ENCODE data around the gene HSPA14.
A peak's percentile ranks its signal among the peaks of the same experiment; 100 is the strongest.
"Not testable (repeated sequence)": the region's sequence is repeated elsewhere in the genome, so short reads cannot be mapped to it uniquely, and the experiment has no call there.

The HSPA14 gene

GRCh38 chr10:14884082-14884481 lies 46.0 kb downstream of the HSPA14 start:
- peak; percentile 9 to 49 (median 24) for DNase-seq

- DNase-seq = peak in 2 of 4 experiments; percentile 4 to 9
Measured at GRCh38 chr10:14889318-14889717, 51.2 kb downstream of the HSPA14 start.

GRCh38 chr10:14891151-14891550 lies 53.0 kb downstream of the HSPA14 start:
- DNase-seq = peak in 2 of 4 experiments; percentile 3 to 14

DNA sequence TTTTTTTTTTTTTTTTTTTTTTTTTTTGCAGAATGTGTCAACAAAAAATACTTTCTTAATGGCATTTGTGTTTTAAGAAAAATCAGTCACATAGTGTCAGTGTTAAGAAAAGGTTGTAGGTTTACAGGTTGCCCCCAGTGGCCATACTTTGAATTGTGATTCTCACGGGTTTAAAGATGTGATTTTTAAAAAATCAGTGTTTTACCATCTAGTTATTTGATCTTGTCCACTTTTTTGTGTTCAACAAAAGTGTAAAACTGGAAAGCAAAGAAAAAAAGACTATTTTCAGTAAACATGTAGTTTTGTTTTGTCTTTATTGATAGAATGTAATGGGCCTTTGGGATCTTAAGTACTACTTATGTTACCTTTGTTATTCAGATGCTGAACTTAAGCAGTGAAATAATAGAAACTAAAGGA lies 66.2 kb downstream of the HSPA14 start:
- DNase-seq = peak; percentile 30 to 52 (median 44)

- DNase-seq = no peak
Measured at GRCh38 chr10:14904864-14905263, 66.8 kb downstream of the HSPA14 start.

DNA sequence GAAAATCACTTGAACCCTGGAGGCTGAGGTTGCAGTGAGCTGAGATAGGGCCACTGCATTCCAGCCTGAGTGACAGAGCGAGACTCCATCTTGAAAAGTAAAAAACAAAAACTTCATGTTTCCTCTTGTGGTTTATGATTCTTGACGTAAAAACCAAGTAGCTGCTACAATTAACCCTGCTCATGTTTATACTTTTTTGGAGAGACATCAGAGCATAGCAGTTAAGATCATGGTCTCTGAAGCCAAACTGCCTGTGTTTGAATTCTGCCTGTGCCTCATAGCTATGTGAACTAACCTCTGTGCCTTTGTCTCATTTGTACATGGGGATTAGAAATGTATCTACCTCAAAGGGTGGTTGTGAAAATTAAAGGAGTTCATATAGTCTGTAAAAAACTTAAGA lies 67.8 kb downstream of the HSPA14 start:
- no peak for DNase-seq

DNA sequence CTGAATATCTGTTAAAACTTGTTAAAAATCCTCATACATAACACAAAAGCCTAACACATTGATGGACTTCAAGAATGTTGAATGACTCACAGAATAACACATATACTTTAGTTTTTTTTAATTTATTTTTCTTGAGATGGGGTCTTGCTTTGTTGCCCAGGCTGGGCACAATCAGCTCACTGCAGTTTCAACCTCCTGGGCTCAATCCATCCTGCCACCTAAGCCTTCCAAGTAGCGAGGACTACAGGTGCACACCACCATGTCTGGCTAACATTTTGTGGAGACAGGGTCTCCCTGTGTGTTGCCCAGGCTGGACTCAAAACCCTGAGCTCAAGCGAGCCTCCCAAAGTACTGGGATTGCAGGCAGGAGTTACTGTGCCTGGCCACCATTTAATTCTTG lies 68.7 kb downstream of the HSPA14 start:
- no peak for DNase-seq

- not testable (repeated sequence) for DNase-seq
Measured at GRCh38 chr10:14907591-14907990, 69.5 kb downstream of the HSPA14 start.

GRCh38 chr10:14909101-14909500 lies 71.0 kb downstream of the HSPA14 start:
- DNase-seq = no peak

GRCh38 chr10:14910953-14911352 lies 72.8 kb downstream of the HSPA14 start:
- no peak for DNase-seq

DNA sequence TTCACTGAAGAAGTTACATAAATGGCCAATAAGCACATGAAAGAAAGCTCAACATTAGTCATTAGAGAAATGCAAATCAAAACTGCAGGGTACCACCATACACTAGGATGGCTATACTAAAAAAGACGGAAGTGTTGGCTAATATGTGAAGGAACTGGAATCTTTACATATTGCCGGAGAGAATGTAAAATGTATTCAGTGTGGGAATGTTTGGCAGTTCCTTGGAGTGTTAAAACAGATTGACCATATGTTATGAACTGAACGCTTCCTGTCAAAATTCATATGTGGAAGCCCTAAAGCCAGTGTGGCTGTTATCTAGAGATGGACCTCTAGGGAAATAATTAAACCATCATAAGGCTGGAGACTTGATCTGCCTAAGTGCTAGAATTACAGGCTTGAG lies 73.7 kb downstream of the HSPA14 start:
- no peak for DNase-seq

- no peak for DNase-seq
Measured at GRCh38 chr10:14916600-14916999, 78.5 kb downstream of the HSPA14 start.

DNA sequence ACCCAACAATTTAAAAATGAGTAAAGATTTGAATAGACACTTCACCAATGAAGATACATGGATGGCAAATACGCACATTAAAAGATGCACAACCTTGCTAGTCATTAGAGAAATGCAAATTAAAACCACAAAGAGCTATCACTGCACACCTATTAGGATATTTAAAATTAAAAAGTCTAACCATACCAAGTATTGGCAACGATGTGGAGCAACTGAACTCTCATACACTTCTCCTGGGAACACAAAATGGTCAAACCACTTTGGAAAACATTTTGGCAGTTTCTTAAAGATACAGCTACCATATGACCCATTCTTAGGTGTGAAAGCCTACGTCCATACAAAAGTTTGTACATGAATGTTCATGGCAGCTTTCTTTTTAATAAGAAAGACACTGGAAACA lies 79.7 kb downstream of the HSPA14 start:
- no peak for DNase-seq

DNA sequence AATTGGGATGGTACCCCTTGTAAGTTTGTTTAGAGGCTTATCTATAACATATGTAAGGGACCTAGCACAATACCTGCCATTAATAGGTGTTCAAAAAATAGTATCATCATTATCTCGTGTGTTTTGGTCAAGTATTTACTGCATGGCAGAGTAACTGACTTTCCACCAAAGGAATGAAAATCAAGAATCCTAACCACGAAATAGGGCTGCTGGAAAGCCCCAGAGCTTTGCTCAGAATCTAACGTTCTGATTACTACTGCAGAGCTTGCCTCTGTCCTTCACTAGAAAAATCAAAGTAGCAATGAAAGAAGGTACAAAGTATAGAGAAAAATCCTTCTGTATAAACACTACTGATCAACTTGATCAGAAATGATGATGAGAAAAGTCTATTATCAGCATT lies 80.9 kb downstream of the HSPA14 start:
- DNase-seq = no peak
